ENCODE results near the gene NECAB2. TPM values are rescaled to one million over a fixed set of nuclear protein-coding genes. Genes with fewer than 3 reads are reported as not detected.
A peak's percentile ranks its signal among the peaks of the same experiment; 100 is the strongest.

The NECAB2 gene
- total RNA-seq, 2 donors from 2014 or later: 1.0 to 3.6 TPM

DNA sequence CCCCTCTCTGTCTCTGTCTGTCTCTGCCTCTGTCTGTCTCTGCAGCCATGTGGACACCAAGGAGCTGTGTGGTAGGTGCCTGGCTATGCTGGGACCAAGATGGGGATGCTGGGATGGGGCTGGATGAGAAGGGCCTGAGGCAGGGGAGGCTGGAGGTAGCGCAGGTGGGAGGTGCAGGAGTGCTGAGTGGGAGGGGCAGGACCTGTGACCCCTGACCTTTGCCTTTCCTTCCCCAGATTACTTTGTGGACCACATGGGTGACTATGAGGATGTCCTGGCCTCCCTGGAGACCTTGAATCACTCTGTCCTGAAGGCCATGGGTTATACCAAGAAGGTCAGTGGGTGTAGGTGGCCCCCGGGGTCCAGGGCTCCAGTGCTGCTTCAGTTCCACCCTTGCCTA, 12.8 kb downstream of the NECAB2 start:
- H3K9me3 ChIP-seq: peaks cover 0 to 9% (median 0%) of the 10 kb centered on the region in 3 donors
- no peak for TF ChIP-seq POLR2A (IDR thresholded peaks at IDR 0.05)
- TF ChIP-seq, protein P1, sequence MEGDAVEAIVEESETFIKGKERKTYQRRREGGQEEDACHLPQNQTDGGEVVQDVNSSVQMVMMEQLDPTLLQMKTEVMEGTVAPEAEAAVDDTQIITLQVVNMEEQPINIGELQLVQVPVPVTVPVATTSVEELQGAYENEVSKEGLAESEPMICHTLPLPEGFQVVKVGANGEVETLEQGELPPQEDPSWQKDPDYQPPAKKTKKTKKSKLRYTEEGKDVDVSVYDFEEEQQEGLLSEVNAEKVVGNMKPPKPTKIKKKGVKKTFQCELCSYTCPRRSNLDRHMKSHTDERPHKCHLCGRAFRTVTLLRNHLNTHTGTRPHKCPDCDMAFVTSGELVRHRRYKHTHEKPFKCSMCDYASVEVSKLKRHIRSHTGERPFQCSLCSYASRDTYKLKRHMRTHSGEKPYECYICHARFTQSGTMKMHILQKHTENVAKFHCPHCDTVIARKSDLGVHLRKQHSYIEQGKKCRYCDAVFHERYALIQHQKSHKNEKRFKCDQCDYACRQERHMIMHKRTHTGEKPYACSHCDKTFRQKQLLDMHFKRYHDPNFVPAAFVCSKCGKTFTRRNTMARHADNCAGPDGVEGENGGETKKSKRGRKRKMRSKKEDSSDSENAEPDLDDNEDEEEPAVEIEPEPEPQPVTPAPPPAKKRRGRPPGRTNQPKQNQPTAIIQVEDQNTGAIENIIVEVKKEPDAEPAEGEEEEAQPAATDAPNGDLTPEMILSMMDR (IDR thresholded peaks at IDR 0.05): no peak
- DNase-seq (no peak), ATAC-seq (no peak)
- no peaks in the 10 kb centered on the region for H3K4me1 ChIP-seq
- H3K36me3 ChIP-seq (replicated peaks in 1 of 2; ENCODE audit: insufficient read depth in 1 of 2, low read depth in 2 of 2): no peaks in the 10 kb centered on the region
- no peaks in the 10 kb centered on the region for H3K27me3 ChIP-seq
- intact Hi-C loops (cut with DNase I): no loop called here
- WGBS, 2 donors: 90 to 100% methylated on average over 1 to 2 of the region's 2 CpGs
- H3K27ac ChIP-seq: no peak overlapping the region
- no peak overlapping the region for H3K4me3 ChIP-seq

DNA sequence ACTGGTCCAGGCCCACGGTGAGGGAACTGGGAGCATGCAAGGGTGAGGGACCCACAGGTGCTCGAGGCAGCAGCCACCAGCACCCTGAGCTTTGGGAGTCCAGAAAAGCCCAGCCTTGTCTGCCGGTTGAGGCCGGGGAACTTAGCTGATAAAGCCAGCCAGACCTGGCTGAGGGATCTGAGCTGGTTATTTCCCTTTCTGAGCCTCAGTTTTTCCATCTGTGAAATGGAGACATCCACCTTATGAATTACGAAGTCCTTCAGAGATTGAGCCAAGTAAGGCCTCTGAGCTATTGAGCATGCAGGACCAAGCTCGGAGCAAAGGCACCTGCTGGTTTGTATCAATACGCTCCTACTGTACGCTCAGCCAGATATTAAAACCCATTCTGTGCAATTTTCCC, 13.8 kb downstream of the NECAB2 start:
- Histone ChIP-seq H3K27ac (no peak overlapping the region), H3K4me3 (no peak overlapping the region), H3K27me3 (no peaks in the 10 kb centered on the region), H3K9me3 (peaks cover 0 to 9% (median 0%) of the 10 kb centered on the region in 3 donors), H3K4me1 (no peaks in the 10 kb centered on the region), H3K36me3 (replicated peaks in 1 of 2; ENCODE audit: insufficient read depth in 1 of 2, low read depth in 2 of 2) (no peaks in the 10 kb centered on the region)
- ATAC-seq: no peak
- TF ChIP-seq, protein P1 (IDR thresholded peaks at IDR 0.05): no peak
- no peak for TF ChIP-seq POLR2A (IDR thresholded peaks at IDR 0.05)
- intact Hi-C loops (cut with DNase I): no loop called here
- DNase-seq: no peak
- WGBS, 2 donors: 97 to 98% methylated on average over 7 to 8 of the region's 8 CpGs

DNA sequence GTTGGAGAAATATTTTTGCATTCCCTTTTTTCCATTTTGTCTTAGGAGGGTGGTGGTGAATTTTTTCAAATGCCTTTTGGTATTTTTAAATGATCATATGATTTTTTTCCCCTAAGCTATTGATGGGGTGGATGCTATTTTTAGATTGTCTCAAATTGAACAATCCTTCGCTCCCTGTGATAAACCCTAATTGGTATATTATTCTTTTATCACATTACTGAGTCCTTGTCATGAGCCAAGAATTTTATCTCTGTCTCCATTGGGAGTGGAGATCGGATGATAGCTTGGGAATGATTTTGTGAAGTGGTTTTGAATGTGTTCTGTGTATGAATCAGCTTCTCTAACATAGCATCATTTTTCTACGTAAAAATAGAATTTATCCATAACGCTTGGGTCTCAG, 15.4 kb downstream of the NECAB2 start:
- Histone ChIP-seq H3K4me3 (no peak overlapping the region), H3K9me3 (peaks cover 0 to 2% (median 0%) of the 10 kb centered on the region in 3 donors), H3K27ac (no peak overlapping the region), H3K27me3 (no peaks in the 10 kb centered on the region), H3K4me1 (no peaks in the 10 kb centered on the region), H3K36me3 (replicated peaks in 1 of 2; ENCODE audit: insufficient read depth in 1 of 2, low read depth in 2 of 2) (no peaks in the 10 kb centered on the region)
- TF ChIP-seq POLR2A (IDR thresholded peaks at IDR 0.05): no peak
- TF ChIP-seq, protein P1 (IDR thresholded peaks at IDR 0.05): no peak
- no peak for ATAC-seq
- intact Hi-C loops (cut with DNase I): no loop called here
- DNase-seq: no peak
- 68 to 74% methylated on average over 4 of the region's 4 CpGs for WGBS, 2 donors

DNA sequence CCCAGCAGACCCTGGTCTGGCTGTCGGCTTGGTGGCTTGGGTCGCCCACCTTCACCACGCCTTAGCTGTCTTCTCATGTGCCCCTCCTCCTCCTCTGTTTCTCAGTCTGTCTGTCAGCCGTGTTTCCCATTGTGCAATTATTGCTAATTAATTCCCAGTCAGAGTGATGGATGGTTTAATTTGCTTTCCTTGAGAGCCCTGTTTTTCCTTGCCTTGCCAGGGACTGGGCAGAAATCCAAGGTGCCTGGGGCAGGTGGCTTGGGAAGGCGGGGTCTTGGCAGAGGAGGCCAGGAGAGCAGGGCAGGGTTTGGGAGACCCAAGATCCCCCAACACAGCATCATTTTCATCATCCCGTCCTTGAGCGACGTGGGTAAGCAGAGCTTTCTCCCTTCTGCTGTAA, 21.3 kb downstream of the NECAB2 start:
- no peak overlapping the region for H3K27ac ChIP-seq
- DNase-seq (peak; percentile 35 to 75 (median 52)), ATAC-seq (no peak)
- TF ChIP-seq, protein P1 (IDR thresholded peaks at IDR 0.05): no peak
- no peak for TF ChIP-seq POLR2A (IDR thresholded peaks at IDR 0.05)
- no peaks in the 10 kb centered on the region for H3K36me3 ChIP-seq (replicated peaks in 1 of 2; ENCODE audit: insufficient read depth in 1 of 2, low read depth in 2 of 2)
- H3K9me3 ChIP-seq: no peaks in the 10 kb centered on the region
- 10 to 20% methylated on average over 7 to 8 of the region's 8 CpGs for WGBS, 2 donors
- no peak overlapping the region for H3K4me3 ChIP-seq
- intact Hi-C loops (cut with DNase I): no loop called here
- H3K4me1 ChIP-seq: peaks cover 20% of the 10 kb centered on the region
- H3K27me3 ChIP-seq: no peaks in the 10 kb centered on the region

DNA sequence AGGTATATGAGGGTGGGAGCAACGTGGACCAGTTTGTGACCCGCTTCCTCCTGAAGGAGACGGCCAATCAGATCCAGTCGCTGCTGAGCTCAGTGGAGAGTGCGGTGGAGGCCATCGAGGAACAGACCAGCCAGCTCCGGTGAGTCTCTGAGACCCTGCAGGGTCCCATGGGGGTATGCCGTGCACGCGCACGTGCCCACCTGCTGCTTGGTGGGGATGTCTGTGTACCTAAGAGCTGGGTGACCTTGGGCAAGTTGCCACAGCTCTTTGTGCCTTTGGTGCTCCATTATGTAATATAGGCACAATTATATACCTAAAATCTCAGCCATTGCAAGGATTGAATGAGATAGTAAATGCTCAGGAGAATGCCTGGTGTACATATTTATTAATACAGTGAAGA, 22.4 kb downstream of the NECAB2 start:
- no peak for DNase-seq
- ATAC-seq: no peak
- Histone ChIP-seq H3K27me3 (no peaks in the 10 kb centered on the region), H3K27ac (no peak overlapping the region), H3K4me3 (no peak overlapping the region), H3K9me3 (no peaks in the 10 kb centered on the region), H3K4me1 (peaks cover 20% of the 10 kb centered on the region), H3K36me3 (replicated peaks in 1 of 2; ENCODE audit: insufficient read depth in 1 of 2, low read depth in 2 of 2) (no peaks in the 10 kb centered on the region)
- no peak for TF ChIP-seq POLR2A (IDR thresholded peaks at IDR 0.05)
- TF ChIP-seq, protein P1 (IDR thresholded peaks at IDR 0.05): no peak
- intact Hi-C loops (cut with DNase I): no loop called here
- WGBS, 2 donors: 68 to 76% methylated on average over 11 of the region's 11 CpGs

Measured in body of pancreas (tissue), 4 donors.